HepG2 (cell line): Measurements from ENCODE around the gene FMNL2. TPM values are rescaled to one million over a fixed set of nuclear protein-coding genes. Genes with fewer than 3 reads are reported as not detected.

Experiments
- ATAC-seq: fragments of 200-7000 bp; cut with Tn5 transposase; 3 replicates; pipeline ENCODE4 v1.9.1; 2020; ENCODE audit warnings: mild to moderate bottlenecking, moderate library complexity
- BruUV-seq: library from RNA; stranded (reverse); fragments of 400-500 nt; replicated peaks from 2 replicates; lab custom pipeline; 2021; lab: Mats Ljungman, UMichigan
- CTCF ChIA-PET: fragments of 300-600 bp; formaldehyde crosslinking; extraction: SDS; loops from one replicate; lab custom pipeline; 2021; ENCODE audit warnings: low total read pairs, inconsistent platforms, low intra/inter-chr PET ratio; lab: Yijun Ruan, JAX
- POLR2A ChIA-PET: fragments of 350-600 bp; sonication (Branson Sonifier 250); formaldehyde crosslinking; loops from one replicate; lab custom pipeline; 2020; ENCODE audit warnings: antibody characterized with exemption, inconsistent platforms; lab: Yijun Ruan, JAX
- DNase-seq: peaks from one replicate; pipeline ENCODE4 v3.0.0-alpha.2; 2015; ENCODE audit warnings: low spot score
- FAIRE-seq: peaks from 3 replicates; lab custom pipeline; 2011; peaks lifted over from hg19 to GRCh38; lab: Jason Lieb, UNC
- H2AFZ ChIP-seq: one replicate; pipeline ENCODE4 v1.6.1; 2011; ENCODE audit warnings: low read length, inconsistent platforms
- H3K27ac ChIP-seq: fragments of 300-600 bp; 3 replicates; pipeline ENCODE4 v1.8.0; 2011; ENCODE audit warnings: mixed run types, mild to moderate bottlenecking, mixed read lengths, low read length, inconsistent platforms; ENCODE audit not compliant: insufficient read depth; ENCODE audit errors: extremely low read length
- H3K27me3 ChIP-seq, 2 experiments: fragments of 200-600 bp in 1 of 2; 2 replicates in 1 of 2; 3 replicates in 1 of 2; pipeline versions ENCODE4 v1.6.0 to v1.8.0; 2011; ENCODE audit warnings: low read length in 2 of 2, mild to moderate bottlenecking in 2 of 2, moderate library complexity in 2 of 2, inconsistent platforms in 1 of 2; ENCODE audit not compliant: insufficient read depth in 2 of 2, control insufficient read depth in 1 of 2
- H3K36me3 ChIP-seq, 2 experiments: fragments of 200-600 bp in 1 of 2; replicated peaks in 1 of 2; 2 replicates in 1 of 2; 3 replicates in 1 of 2; pipeline versions ENCODE4 v1.5.1 to v1.8.0; 2011; ENCODE audit warnings: low read length in 2 of 2, inconsistent platforms in 1 of 2; ENCODE audit not compliant: insufficient read depth in 2 of 2, control insufficient read depth in 1 of 2
- H3K4me1 ChIP-seq: 2 replicates; pipeline ENCODE4 v1.5.1; 2012; ENCODE audit warnings: low read length, inconsistent platforms; ENCODE audit not compliant: insufficient read depth
- H3K4me2 ChIP-seq: 2 replicates; pipeline ENCODE4 v1.6.0; 2011; ENCODE audit warnings: low read depth, low read length, inconsistent platforms
- H3K4me3 ChIP-seq, 3 experiments: fragments of 200-600 bp in 1 of 3; sonication (generic), shearing (Covaris generic) in 1 of 3; replicated peaks in 1 of 3; 2 replicates each; pipeline ENCODE4 v1.5.1; 2011 to 2016; ENCODE audit warnings: low read length in 3 of 3, inconsistent platforms in 2 of 3, low read depth in 2 of 3, mild to moderate bottlenecking in 2 of 3, control low read depth in 1 of 3, mixed read lengths in 1 of 3; ENCODE audit not compliant: insufficient read depth in 1 of 3
- H3K79me2 ChIP-seq: one replicate; pipeline ENCODE4 v1.6.1; 2011; ENCODE audit warnings: low read length, inconsistent platforms; ENCODE audit not compliant: insufficient read depth
- H3K9ac ChIP-seq: 2 replicates; pipeline ENCODE4 v1.6.0; 2011; ENCODE audit warnings: mild to moderate bottlenecking, low read depth, low read length, inconsistent platforms; ENCODE audit not compliant: insufficient read depth
- H3K9me3 ChIP-seq: 2 replicates; pipeline ENCODE4 v1.5.1; 2012; ENCODE audit warnings: mild to moderate bottlenecking, low read length
- H4K20me1 ChIP-seq: 2 replicates; pipeline ENCODE4 v1.6.0; 2011; ENCODE audit warnings: inconsistent platforms, mild to moderate bottlenecking, low read length, moderate library complexity; ENCODE audit not compliant: insufficient read depth
- HMG20A ChIP-seq: IDR thresholded peaks from 2 replicates; pipeline ENCODE4 v1.6.1; 2016; ENCODE audit warnings: borderline replicate concordance
- JUND ChIP-seq: sonication (generic); formaldehyde crosslinking; IDR thresholded peaks from 2 replicates; pipeline ENCODE4 v1.8.0; 2022; ENCODE audit warnings: mild to moderate bottlenecking, missing genetic modification reagents
- PREB ChIP-seq: sonication (generic); formaldehyde crosslinking; IDR thresholded peaks from 2 replicates; pipeline ENCODE4 v1.4.0; 2020; ENCODE audit warnings: missing genetic modification reagents
- ZNF710 ChIP-seq: sonication (generic); formaldehyde crosslinking; IDR thresholded peaks from 2 replicates; pipeline ENCODE4 v1.5.0; 2020; ENCODE audit warnings: mild to moderate bottlenecking, missing genetic modification reagents, borderline replicate concordance
- WGBS: methylation state at CpG from one replicate; pipeline ENCODE4 v1.1.6; 2017; ENCODE audit warnings: low lambda C conversion rate; 5-methylcytosine and 5-hydroxymethylcytosine counted together
- in situ Hi-C: cut with HindIII; loops from 2 replicates; pipeline ENCODE4 v1.10.0; 2017; ENCODE audit warnings: low pct_unique_long_range_greater_than_20kb; ENCODE audit not compliant: extremely low pct_ligation_motif_present
- intact Hi-C: fragments of 100-400 bp; cut with micrococcal nuclease; formaldehyde crosslinking; loops from one replicate; pipeline ENCODE4 v1.10.0; 2022; ENCODE audit not compliant: unreplicated experiment
- polyA plus RNA-seq, 8 experiments: library from polyadenylated mRNA; depleted of rRNA in 3 of 8; stranded (reverse) in 7 of 8; unstranded in 1 of 8; fragments of >200 nt; fragmentation: Illumina TruSeq in 4 of 8; extraction: Trizol in 4 of 8; gene quantifications; 2 replicates each; pipeline versions ENCODE4 v1.2.1 to v1.2.3, GENCODE V29; 2011 to 2016; ENCODE audit warnings: low read depth in 4 of 8, missing spikeins in 1 of 8, mixed read lengths in 1 of 8; ENCODE audit not compliant: insufficient read depth in 1 of 8
- total RNA-seq, 5 experiments: library from RNA; depleted of rRNA; stranded (reverse); fragments of >200 nt; fragmentation: Illumina TruSeq; extraction: Trizol; gene quantifications; 2 replicates each; pipeline ENCODE4 v1.2.3, GENCODE V29; 2016; ENCODE audit warnings: low read depth in 1 of 5

FMNL2 gene
- total and polyA plus RNA-seq, 2 of the 13 experiments (the other 11 are each of a cell fraction or from before 2014, with no cell fraction given) = 66.5 to 67.7 TPM

GRCh38 chr2:152390837-152391236 lies 55.9 kb downstream of the FMNL2 start (continued):
- no peak for TF ChIP-seq ZNF710 (CRISPR knock-in tag)

- Histone ChIP-seq H3K9ac (no peak overlapping the region), H3K27me3 (no peaks in the 10 kb centered on the region), H3K9me3 (no peaks in the 10 kb centered on the region), H3K4me3 (no peak overlapping the region), H3K27ac (no peak overlapping the region), H3K4me2 (no peak overlapping the region), H3K4me1 (peaks cover 32% of the 10 kb centered on the region), H4K20me1 (peaks cover 7% of the 10 kb centered on the region; the same call in 1 of the 2 replicates), H3K79me2 (peaks cover 94% of the 10 kb centered on the region), H3K36me3 (peaks cover 0 to 10% of the 10 kb centered on the region in 2 experiments; a peak in 3 of 5 replicates), H2AFZ (no peak overlapping the region)
- POLR2A ChIA-PET = interaction anchor here (1.2 kb wide), 1 partner anchor 13 kb away, joined by 3 read pairs; no protein-coding TSS in a partner anchor
- FAIRE-seq (no peak), ATAC-seq (no peak), DNase-seq (no peak)
- in situ Hi-C loops = no loop called here
- CTCF ChIA-PET = no interaction called here
- TF ChIP-seq PREB (CRISPR knock-in tag) = no peak
- no peak for TF ChIP-seq JUND
- no peak for TF ChIP-seq HMG20A (CRISPR knock-in tag)
- whole genome bisulfite sequencing = 96% methylated on average over 2 of the region's 2 CpGs
- intact Hi-C loops = no loop called here
- no TSS peak for BruUV-seq
These were observed 56.3 kb downstream of the FMNL2 start for GRCh38 chr2:152391318-152391717.
